ENCODE data around the gene PLXNA2.
A peak's percentile ranks its signal among the peaks of the same experiment; 100 is the strongest.

PLXNA2 gene

DNA sequence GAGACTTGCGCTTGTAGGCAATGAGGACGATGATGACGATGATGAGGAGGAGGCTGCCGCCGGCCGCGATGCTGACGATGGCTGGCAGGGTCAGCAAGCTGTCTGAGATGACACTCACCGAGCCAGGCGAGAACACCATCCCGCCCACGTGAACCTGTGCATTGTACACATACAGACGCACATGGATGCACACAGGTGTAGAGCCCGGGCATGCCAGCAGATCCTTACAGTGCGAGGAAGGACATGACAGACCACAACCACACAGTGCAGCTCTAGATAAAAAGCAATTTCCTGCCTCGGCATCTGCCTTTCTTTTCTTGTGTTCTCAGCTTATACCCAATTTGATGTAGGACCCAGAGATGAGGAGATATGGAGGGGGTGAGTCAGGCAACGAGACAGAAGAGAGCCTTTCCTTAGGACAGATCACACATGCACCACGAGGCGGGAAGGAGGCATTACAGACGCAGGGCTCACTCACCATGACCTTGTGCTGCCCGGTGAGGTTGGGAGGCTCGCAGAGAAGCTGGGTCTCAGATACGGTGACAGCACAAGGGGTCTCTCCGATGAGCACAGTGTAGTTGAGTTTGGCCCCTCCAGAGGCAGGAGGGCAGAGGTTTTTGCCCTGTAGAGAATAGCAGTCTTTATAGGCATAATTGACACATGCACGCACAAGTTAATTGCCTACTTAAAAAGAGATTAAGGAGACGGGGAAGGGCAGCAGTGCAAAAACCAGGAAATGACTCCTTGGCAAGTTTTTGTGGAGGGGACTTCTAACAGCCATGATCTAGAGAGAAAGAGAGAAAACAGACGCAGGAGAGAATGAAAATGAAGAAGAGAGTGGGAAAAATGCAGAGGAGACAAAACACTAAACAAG is 199.4 kb downstream of the PLXNA2 start:
- no peak for DNase-seq (ENCODE audit: low read depth, low spot score)

DNA sequence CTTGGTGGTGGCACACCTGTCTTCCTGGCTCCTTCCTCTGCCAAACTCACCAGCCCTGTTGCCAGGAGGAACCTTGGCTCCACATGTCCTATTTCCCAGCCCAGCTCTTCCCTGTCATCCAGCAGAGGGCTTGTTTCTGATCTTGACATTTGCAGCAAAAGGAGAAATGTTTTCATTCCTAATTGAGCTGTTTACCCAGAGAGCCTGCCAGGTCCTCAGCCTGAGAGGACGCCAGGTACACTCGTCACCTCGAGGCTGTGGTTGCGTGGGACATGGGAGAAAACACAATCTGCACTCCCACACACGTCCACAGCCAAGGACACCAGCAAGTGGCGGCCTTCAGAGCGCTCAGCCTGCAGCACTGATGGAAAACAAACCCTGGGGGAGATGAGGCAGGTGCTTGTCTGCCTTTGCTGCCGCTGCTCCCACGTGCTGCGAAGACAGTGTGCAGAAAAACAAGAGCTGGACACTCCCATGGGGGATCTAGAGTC is 200.4 kb downstream of the PLXNA2 start:
- DNase-seq (ENCODE audit: low read depth, low spot score) = peak; percentile 18

GRCh38 chr1:208042868-208043267 is 201.3 kb downstream of the PLXNA2 start:
- DNase-seq (ENCODE audit: low read depth, low spot score) = no peak

- no peak for DNase-seq (ENCODE audit: low read depth, low spot score)
Measured at GRCh38 chr1:208042041-208042615, 202.1 kb downstream of the PLXNA2 start.

GRCh38 chr1:208041505-208041904 is 202.7 kb downstream of the PLXNA2 start:
- DNase-seq (ENCODE audit: low read depth, low spot score) = no peak

GRCh38 chr1:208040821-208041297 is 203.3 kb downstream of the PLXNA2 start:
- DNase-seq (ENCODE audit: low read depth, low spot score) = no peak

GRCh38 chr1:208039536-208040332 is 204.4 kb downstream of the PLXNA2 start:
- DNase-seq (ENCODE audit: low read depth, low spot score) = no peak

DNA sequence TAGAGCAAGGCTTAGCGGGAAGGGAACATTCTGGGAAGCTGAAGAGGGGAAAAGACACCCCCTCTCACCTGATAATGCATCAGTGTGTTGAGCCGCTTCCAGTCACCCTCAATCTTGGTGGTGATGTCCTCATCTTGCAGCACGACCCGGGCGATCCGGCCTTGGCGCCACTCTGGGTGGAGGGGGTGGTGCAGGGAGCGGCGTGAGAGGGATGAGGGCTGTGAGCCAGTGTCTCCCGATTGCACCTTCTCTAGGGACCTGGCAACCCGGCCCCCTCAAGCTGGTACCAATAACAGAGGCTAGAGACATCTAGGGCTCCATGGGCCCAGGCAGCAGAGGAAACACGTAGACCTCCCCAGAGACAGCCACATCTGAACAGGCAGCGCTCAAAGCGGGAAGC is 205.9 kb downstream of the PLXNA2 start:
- DNase-seq (ENCODE audit: low read depth, low spot score) = no peak

GRCh38 chr1:208036918-208037766 is 207.0 kb downstream of the PLXNA2 start:
- no peak for DNase-seq (ENCODE audit: low read depth, low spot score)

- DNase-seq (ENCODE audit: low read depth, low spot score) = peak; percentile 30
Measured at GRCh38 chr1:208036106-208036808, 207.9 kb downstream of the PLXNA2 start.

DNA sequence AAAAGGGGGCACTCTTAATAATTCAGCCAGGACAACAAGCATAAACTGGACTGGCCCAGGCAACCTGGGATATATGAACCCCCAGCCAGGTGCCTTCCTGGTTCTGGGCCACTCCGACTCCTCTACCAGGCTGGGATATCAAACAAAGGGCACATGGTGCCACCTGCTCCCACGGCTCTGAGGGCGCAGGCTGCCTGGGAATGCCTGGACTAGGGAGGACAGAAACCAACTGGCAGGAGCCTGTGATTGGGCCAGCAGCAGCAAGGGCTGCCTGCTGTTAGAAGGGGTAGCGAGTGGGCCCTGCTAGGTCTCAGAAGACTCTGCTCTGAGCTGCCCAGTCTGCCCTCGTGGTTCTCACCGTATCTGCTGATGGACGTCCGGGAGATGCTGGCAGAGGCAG is 210.0 kb downstream of the PLXNA2 start:
- DNase-seq (ENCODE audit: low read depth, low spot score) = no peak

- no peak for DNase-seq (ENCODE audit: low read depth, low spot score)
Measured at GRCh38 chr1:208033236-208033635, 210.9 kb downstream of the PLXNA2 start.

- no peak for DNase-seq (ENCODE audit: low read depth, low spot score)
Measured at GRCh38 chr1:208031932-208032320, 212.3 kb downstream of the PLXNA2 start.

DNA sequence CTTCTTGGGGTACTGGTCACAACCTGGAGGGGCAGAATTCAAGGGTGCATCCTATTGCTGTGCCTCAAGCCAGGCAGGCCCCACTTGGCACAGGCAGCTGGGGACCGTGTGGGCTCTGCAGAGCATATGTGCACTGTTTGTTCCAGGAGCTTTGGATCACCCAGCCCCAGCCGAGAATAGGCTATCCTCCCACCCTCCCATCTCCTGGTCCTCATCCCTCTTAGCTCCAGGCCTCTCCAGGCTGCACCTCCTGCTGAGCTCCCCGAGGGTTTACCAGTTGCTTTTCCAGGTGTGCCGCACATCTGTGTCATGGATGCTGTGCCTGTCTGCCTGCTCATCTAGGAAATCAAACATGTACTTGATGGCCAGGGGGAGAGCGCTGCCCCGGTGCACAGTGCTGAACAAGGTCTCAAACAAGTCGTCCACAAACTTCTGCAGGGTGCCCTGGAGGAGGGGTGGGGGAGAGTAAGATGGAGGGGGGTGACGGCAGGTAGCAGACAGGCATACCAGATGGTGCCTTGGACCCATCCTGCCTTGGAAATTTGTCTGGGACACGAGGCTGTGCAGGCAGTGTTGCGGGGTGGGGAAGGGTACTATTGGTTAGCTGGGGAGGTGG is 212.8 kb downstream of the PLXNA2 start:
- no peak for DNase-seq (ENCODE audit: low read depth, low spot score)

- DNase-seq (ENCODE audit: low read depth, low spot score) = peak; percentile 46
Measured at GRCh38 chr1:208030288-208031091, 213.7 kb downstream of the PLXNA2 start.

DNA sequence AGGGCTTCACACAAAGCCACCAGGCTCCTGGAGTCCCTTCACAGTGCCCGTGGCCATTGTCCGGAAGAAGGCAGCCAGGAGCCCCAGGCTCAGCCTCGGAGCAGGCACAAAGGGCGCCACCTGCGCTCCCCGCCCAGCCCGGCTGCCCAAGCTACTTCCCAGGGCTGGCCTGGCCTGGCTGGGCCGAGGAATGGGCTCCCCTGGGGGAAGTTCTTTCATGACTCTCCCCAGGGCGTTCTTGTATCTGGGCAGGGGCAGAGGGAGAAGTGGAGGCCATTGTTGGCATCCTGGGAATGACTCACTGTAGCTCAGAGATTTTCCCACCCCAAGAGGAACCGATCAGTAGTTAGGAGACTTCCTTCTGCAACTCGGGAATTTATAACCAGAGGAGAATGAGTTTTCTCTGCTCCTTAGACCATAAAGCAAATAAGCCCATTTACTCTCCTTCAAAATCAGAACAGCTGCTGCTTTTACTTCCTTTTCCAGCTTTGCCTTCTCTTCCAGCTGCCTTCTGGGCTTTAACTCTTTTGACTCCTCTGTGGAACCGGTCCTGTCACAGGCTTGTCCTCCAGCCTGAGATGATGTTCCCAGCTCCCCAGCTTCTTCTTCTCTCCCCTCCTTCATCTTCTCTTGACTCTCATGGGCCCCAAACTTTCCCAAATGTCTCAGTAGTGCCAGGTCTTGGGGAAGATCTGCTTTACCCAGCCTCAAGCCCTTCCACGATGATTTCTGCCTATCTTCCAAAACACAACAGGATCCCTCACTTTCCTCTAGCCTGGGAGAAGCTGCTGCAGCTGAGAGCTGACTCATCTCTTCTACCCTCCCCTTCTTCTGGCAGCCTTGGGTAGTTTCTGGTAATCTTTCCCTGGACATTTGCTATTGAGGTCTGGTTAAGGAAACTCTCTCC is 214.6 kb downstream of the PLXNA2 start:
- DNase-seq (ENCODE audit: low read depth, low spot score) = peak; percentile 73

- DNase-seq (ENCODE audit: low read depth, low spot score) = no peak
Measured at GRCh38 chr1:208028526-208028925, 215.7 kb downstream of the PLXNA2 start.

- no peak for DNase-seq (ENCODE audit: low read depth, low spot score)
Measured at GRCh38 chr1:208027861-208028260, 216.3 kb downstream of the PLXNA2 start.
